Gastroesophageal sphincter (tissue), 4 donors: ENCODE measurements around the gene ADGRE3. TPM values are rescaled to one million over a fixed set of nuclear protein-coding genes. Genes with fewer than 3 reads are reported as not detected.

Experiments
- ATAC-seq: fragments of 150-250 bp; one replicate; pipeline ENCODE4 v1.9.1; 2016; ENCODE audit warnings: mild to moderate bottlenecking, moderate library complexity
- H3K27ac ChIP-seq, 4 donors: fragments of 200-600 bp; sonication (generic) in 3 of 4; 1 replicate in 3 of 4; 2 replicates in 1 of 4; pipeline ENCODE4 v1.5.1; 2016 to 2019
- H3K27me3 ChIP-seq: fragments of 200-600 bp; sonication (generic); one replicate; pipeline ENCODE4 v1.5.1; 2019
- H3K36me3 ChIP-seq, 2 donors: fragments of 200-600 bp; sonication (generic); one replicate each; pipeline ENCODE4 v1.5.1; 2019; ENCODE audit warnings: control low read depth in 1 of 2
- H3K4me1 ChIP-seq, 3 donors: fragments of 200-600 bp; sonication (generic); 1 replicate in 2 of 3; 2 replicates in 1 of 3; pipeline ENCODE4 v1.5.1; 2016 to 2019; ENCODE audit warnings: control low read depth in 2 of 3
- H3K4me3 ChIP-seq, 2 donors: fragments of 200-600 bp; sonication (generic); one replicate each; pipeline ENCODE4 v1.5.1; 2019; ENCODE audit warnings: mild to moderate bottlenecking in 1 of 2, moderate library complexity in 1 of 2
- H3K9me3 ChIP-seq, 3 donors: fragments of 200-600 bp; sonication (generic); one replicate each; pipeline ENCODE4 v1.5.1; 2017 to 2019; ENCODE audit warnings: control low read depth in 2 of 3
- EP300 ChIP-seq: sonication (generic); formaldehyde crosslinking; IDR thresholded peaks from one replicate; pipeline ENCODE4 v1.6.1; 2017; ENCODE audit warnings: antibody characterized with exemption, mild to moderate bottlenecking
- POLR2A ChIP-seq, 2 donors: fragments of 450-650 bp; IDR thresholded peaks; one replicate each; pipeline ENCODE4 v1.6.1; 2017; ENCODE audit warnings: antibody characterized with exemption in 2 of 2, mild to moderate bottlenecking in 2 of 2, moderate library complexity in 1 of 2
- POLR2AphosphoS5 ChIP-seq: sonication (generic); formaldehyde crosslinking; IDR thresholded peaks from one replicate; pipeline ENCODE4 v1.6.1; 2017; ENCODE audit warnings: antibody characterized with exemption
- WGBS, 2 donors: methylation state at CpG; one replicate each; pipeline ENCODE4 v1.1.5; 2018; ENCODE audit warnings: low coverage in 1 of 2; 5-methylcytosine and 5-hydroxymethylcytosine counted together
- total RNA-seq, 4 donors: library from RNA; depleted of rRNA; stranded (reverse); fragments of >200 nt; gene quantifications; one replicate each; pipeline ENCODE4 v1.1.0, GENCODE V29; 2016
- TF ChIP-seq, protein P1 (sequence below), 4 experiments: fragments of 200-600 bp in 2 of 4; fragments of 450-650 bp in 2 of 4; sonication (generic) in 1 of 4; IDR thresholded peaks; one replicate each; pipeline ENCODE4 v1.5.1; 2017 to 2019; ENCODE audit warnings: antibody characterized with exemption in 4 of 4, mild to moderate bottlenecking in 2 of 4, moderate library complexity in 2 of 4

Gene ADGRE3
- total RNA-seq, 4 donors from 2014 or later = not detected

DNA sequence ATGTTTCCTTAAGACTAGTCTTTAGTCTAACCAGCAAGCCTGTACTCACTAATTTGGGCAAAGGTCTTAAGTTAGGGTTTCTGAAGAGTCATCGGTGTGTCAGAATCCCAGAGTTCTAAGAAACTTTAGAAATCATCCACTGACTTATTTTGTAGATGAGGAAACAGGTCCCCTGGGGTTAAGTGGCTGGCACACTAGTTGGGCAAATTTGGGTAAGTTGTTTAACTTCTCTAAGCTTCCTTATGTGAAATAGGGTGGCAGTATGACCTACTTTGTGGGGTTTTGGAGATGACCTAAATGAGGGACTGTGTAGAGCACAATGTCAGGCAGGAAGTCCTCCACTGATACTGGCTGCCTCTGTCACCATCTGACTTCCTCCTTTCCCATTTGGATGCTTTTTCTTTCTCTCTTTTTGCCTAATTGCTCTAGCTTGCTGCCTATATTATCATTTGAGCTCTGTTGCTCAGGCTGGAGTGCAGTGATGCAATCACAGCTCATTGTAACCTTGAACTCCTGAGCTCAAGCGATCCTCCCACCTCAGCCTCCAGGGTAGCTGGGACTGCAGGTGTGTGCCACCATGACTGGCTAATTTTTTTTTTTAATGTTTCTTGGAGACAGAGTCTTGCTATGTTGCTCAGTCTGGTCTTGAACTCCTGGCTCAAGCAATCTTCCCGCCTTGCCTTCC is 2.3 kb downstream of the ADGRE3 start:
- TF ChIP-seq, protein P1, sequence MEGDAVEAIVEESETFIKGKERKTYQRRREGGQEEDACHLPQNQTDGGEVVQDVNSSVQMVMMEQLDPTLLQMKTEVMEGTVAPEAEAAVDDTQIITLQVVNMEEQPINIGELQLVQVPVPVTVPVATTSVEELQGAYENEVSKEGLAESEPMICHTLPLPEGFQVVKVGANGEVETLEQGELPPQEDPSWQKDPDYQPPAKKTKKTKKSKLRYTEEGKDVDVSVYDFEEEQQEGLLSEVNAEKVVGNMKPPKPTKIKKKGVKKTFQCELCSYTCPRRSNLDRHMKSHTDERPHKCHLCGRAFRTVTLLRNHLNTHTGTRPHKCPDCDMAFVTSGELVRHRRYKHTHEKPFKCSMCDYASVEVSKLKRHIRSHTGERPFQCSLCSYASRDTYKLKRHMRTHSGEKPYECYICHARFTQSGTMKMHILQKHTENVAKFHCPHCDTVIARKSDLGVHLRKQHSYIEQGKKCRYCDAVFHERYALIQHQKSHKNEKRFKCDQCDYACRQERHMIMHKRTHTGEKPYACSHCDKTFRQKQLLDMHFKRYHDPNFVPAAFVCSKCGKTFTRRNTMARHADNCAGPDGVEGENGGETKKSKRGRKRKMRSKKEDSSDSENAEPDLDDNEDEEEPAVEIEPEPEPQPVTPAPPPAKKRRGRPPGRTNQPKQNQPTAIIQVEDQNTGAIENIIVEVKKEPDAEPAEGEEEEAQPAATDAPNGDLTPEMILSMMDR (IDR thresholded peaks at IDR 0.05) = no peak
- TF ChIP-seq EP300 (no peak), POLR2A (IDR thresholded peaks at IDR 0.05) (no peak), POLR2AphosphoS5 (no peak)
- Histone ChIP-seq H3K4me3 (no peak overlapping the region), H3K9me3 (peaks cover 0 to 21% (median 0%) of the 10 kb centered on the region in 3 donors), H3K27me3 (peaks cover 82% of the 10 kb centered on the region), H3K27ac (no peak overlapping the region), H3K36me3 (no peaks in the 10 kb centered on the region), H3K4me1 (no peaks in the 10 kb centered on the region)
- 70 to 92% methylated on average over 2 to 3 of the region's 3 CpGs for WGBS, 2 donors
- ATAC-seq = no peak

DNA sequence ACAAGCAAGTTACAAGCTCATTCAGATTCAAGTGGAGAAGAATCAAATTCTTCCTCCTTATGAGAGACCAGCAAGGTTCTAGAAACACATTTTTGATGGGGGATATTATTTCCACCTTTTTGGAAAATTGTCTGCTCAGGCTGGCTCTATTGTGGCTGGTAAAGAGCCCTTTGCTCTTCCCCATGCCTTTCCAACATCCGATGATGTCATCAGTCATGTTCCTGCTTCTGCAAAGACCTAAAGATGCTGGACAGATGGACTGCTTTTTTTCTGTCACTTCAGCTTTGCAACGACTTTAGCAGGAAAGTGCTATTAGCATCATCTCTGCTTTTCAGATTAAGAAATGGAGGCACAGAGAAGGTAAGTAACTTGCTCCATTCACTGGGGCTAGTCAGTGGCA is 4.2 kb downstream of the ADGRE3 start:
- Histone ChIP-seq H3K27me3 (peaks cover 77% of the 10 kb centered on the region), H3K27ac (no peak overlapping the region), H3K4me1 (no peaks in the 10 kb centered on the region), H3K9me3 (peaks cover 0 to 21% (median 0%) of the 10 kb centered on the region in 3 donors), H3K36me3 (no peaks in the 10 kb centered on the region), H3K4me3 (no peak overlapping the region)
- no peak for ATAC-seq
- WGBS, 2 donors = 40 to 55% methylated on average over 2 of the region's 2 CpGs
- TF ChIP-seq, protein P1 (IDR thresholded peaks at IDR 0.05) = no peak
- TF ChIP-seq POLR2A (IDR thresholded peaks at IDR 0.05) = no peak
- TF ChIP-seq POLR2AphosphoS5 = no peak
- TF ChIP-seq EP300 = no peak

DNA sequence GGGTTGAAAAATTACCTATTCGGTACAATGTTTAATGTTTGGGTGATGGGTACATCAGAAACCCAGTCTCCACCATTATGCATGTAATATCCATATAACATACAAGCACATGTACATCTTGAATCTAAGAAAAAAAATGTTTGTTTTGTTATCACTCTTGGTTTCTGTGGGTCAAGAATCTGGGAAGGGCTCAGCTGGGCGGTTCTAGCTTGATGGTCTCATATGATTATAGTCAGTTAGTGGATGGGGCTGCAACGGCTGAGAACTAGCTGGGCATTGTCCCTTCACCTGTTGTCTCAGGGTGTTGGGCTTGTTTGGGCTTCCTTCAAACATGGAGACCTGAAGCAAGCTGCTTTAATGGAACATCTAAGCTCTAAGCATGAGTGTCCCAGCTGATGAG is 4.7 kb downstream of the ADGRE3 start:
- peaks cover 73% of the 10 kb centered on the region for H3K27me3 ChIP-seq
- H3K27ac ChIP-seq = no peak overlapping the region
- no peaks in the 10 kb centered on the region for H3K4me1 ChIP-seq
- H3K4me3 ChIP-seq = no peak overlapping the region
- ATAC-seq = no peak
- no peak for TF ChIP-seq POLR2AphosphoS5
- TF ChIP-seq POLR2A (IDR thresholded peaks at IDR 0.05) = no peak
- TF ChIP-seq EP300 = no peak
- TF ChIP-seq, protein P1 (IDR thresholded peaks at IDR 0.05) = no peak
- H3K36me3 ChIP-seq = no peaks in the 10 kb centered on the region
- WGBS, 2 donors = 79 to 88% methylated on average over 3 of the region's 3 CpGs
- peaks cover 0 to 21% (median 0%) of the 10 kb centered on the region in 3 donors for H3K9me3 ChIP-seq

DNA sequence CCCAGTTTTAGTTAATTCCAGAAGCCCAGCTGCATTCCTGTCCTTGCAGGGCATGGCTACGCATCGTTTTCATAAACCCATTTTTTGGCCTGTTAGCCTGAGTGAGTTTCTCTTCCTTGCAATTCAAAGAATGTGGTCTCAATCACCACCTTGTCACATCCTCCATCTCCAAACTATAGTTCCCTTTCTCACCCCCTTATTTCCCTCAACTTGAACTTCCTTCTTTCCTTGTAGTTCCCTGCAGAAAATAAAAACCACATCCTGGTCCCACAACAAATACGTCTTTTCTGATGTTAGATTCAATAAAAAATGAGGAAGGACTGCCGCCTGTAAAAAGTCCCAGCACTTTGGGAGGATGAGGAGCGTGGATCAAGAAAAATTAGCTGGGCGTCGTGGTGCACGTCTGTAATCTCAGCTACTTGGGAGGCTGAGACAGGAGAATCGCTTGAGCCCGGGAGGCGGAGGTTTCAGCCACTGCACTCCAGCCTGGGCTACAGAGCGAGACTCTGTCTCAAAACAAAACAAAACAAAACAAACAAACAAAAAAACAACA is 13.2 kb downstream of the ADGRE3 start:
- TF ChIP-seq POLR2A (IDR thresholded peaks at IDR 0.05) = no peak
- TF ChIP-seq, protein P1 (IDR thresholded peaks at IDR 0.05) = no peak
- TF ChIP-seq POLR2AphosphoS5 = no peak
- TF ChIP-seq EP300 = no peak
- Histone ChIP-seq H3K9me3 (no peaks in the 10 kb centered on the region), H3K36me3 (no peaks in the 10 kb centered on the region), H3K27ac (no peak overlapping the region), H3K4me1 (no peaks in the 10 kb centered on the region), H3K4me3 (no peak overlapping the region), H3K27me3 (peaks cover 35% of the 10 kb centered on the region)
- no peak for ATAC-seq
- WGBS, 2 donors = 60 to 69% methylated on average over 10 to 11 of the region's 12 CpGs
